Thymus (tissue), 14 donors: ENCODE measurements around the gene MOB1B. TPM values are rescaled to one million over a fixed set of nuclear protein-coding genes. Genes with fewer than 3 reads are reported as not detected.

Source experiments
- DNase-seq, 9 donors: peaks; one replicate each; pipeline ENCODE4 v3.0.0-alpha.2; 2013; ENCODE audit warnings: low spot score in 9 of 9, low read depth in 6 of 9, missing footprints in 1 of 9
- H3K27ac ChIP-seq, 2 donors: one replicate each; pipeline ENCODE4 v1.5.1; 2013; ENCODE audit warnings: control low read depth in 1 of 2, low read depth in 1 of 2, low read length in 1 of 2, mild to moderate bottlenecking in 1 of 2, moderate library complexity in 1 of 2
- H3K27me3 ChIP-seq, 2 donors: one replicate each; pipeline ENCODE4 v1.5.1; 2013; ENCODE audit warnings: low read length in 1 of 2; ENCODE audit not compliant: control insufficient read depth in 2 of 2, insufficient read depth in 1 of 2
- H3K36me3 ChIP-seq, 2 donors: one replicate each; pipeline ENCODE4 v1.5.1; 2013; ENCODE audit warnings: low read length in 1 of 2, mild to moderate bottlenecking in 1 of 2, moderate library complexity in 1 of 2; ENCODE audit not compliant: control insufficient read depth in 2 of 2, insufficient read depth in 2 of 2
- H3K4me1 ChIP-seq, 2 donors: one replicate each; pipeline ENCODE4 v1.5.1; 2013; ENCODE audit warnings: low read length in 2 of 2; ENCODE audit not compliant: control insufficient read depth in 2 of 2, insufficient read depth in 2 of 2
- H3K4me3 ChIP-seq, 2 donors: one replicate each; pipeline ENCODE4 v1.5.1; 2013; ENCODE audit warnings: low read length in 2 of 2, control low read depth in 1 of 2, mild to moderate bottlenecking in 1 of 2
- H3K9me3 ChIP-seq, 2 donors: one replicate each; pipeline ENCODE4 v1.5.1; 2013; ENCODE audit warnings: low read length in 1 of 2, mild to moderate bottlenecking in 1 of 2; ENCODE audit not compliant: control insufficient read depth in 2 of 2, insufficient read depth in 1 of 2
- WGBS: extraction: QIAGEN DNeasy Blood & Tissue Kit; methylation state at CpG from one replicate; pipeline ENCODE4 v1.1.7; 2013; 5-methylcytosine and 5-hydroxymethylcytosine counted together
- long read RNA-seq, 10 donors: transcript quantifications; one replicate each; lab custom pipeline, GENCODE V29; 2026
- polyA plus RNA-seq: library from polyadenylated mRNA; stranded (reverse); fragments of 200-250 nt; gene quantifications from one replicate; pipeline ENCODE4 v1.2.3, GENCODE V29; 2013
- total RNA-seq: library from RNA; stranded (reverse); fragments of 120-200 nt; gene quantifications from one replicate; pipeline ENCODE4 v1.2.4, GENCODE V29; 2013
- donor health status: healthy.

MOB1B gene
- 14.4 TPM for total RNA-seq
- polyA plus RNA-seq = 15.1 TPM
- long read RNA-seq, donor 1 = 0 reads
- long read RNA-seq, donor 2 = 0 reads
- long read RNA-seq, donor 3, full-length matches to known transcripts = 6 of 6 reads
- long read RNA-seq, donor 3, partial matches to known transcripts = 0 of 6 reads
- long read RNA-seq, donor 3, other reads (novel, unspliced or antisense) = 0 of 6 reads
- long read RNA-seq, donor 4, full-length matches to known transcripts = 5 of 5 reads
- long read RNA-seq, donor 4, partial matches to known transcripts = 0 of 5 reads
- long read RNA-seq, donor 4, other reads (novel, unspliced or antisense) = 0 of 5 reads
- long read RNA-seq, donor 5, full-length matches to known transcripts = 7 of 7 reads
- long read RNA-seq, donor 5, partial matches to known transcripts = 0 of 7 reads
- long read RNA-seq, donor 5, other reads (novel, unspliced or antisense) = 0 of 7 reads
- long read RNA-seq, donor 6, full-length matches to known transcripts = 4 of 4 reads
- long read RNA-seq, donor 6, partial matches to known transcripts = 0 of 4 reads
- long read RNA-seq, donor 6, other reads (novel, unspliced or antisense) = 0 of 4 reads
- long read RNA-seq, donor 7, full-length matches to known transcripts = 10 of 10 reads
- long read RNA-seq, donor 7, partial matches to known transcripts = 0 of 10 reads
- long read RNA-seq, donor 7, other reads (novel, unspliced or antisense) = 0 of 10 reads
- long read RNA-seq, donor 8, full-length matches to known transcripts = 2 of 2 reads
- long read RNA-seq, donor 8, partial matches to known transcripts = 0 of 2 reads
- long read RNA-seq, donor 8, other reads (novel, unspliced or antisense) = 0 of 2 reads
- long read RNA-seq, donor 9, full-length matches to known transcripts = 8 of 8 reads
- long read RNA-seq, donor 9, partial matches to known transcripts = 0 of 8 reads
- long read RNA-seq, donor 9, other reads (novel, unspliced or antisense) = 0 of 8 reads
- long read RNA-seq, donor 10, full-length matches to known transcripts = 7 of 14 reads
- long read RNA-seq, donor 10, partial matches to known transcripts = 7 of 14 reads
- long read RNA-seq, donor 10, other reads (novel, unspliced or antisense) = 0 of 14 reads

DNA sequence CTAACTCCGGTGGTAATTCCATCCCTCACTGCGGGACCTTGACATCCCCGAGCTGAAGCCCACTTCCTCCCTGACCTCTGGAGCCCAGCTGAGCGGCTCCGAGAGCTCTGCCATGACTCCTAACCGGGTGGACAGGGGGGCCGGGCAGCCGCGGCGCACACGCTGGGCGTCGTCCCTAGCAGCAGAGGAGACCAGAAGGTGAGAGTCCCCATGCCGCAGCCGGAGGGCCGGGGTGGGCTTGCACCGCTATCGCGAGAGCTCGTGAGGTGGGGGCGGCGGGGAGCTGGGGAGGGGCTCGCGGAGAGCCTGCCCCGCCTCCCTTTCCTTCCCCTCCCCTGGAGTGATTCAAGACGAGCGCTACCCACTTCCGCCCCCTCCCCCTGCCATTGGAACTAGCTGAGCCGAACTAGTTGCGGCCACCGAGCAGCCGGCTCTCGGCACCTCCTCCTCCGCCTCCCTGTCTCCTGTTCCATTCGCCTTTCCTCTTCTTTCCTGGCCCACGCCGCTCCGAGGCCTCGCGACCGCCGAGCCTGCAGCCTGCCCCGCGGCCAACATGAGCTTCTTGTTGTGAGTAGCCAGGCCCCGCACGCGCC lies at the start of gene MOB1B:
MOB1B (plus strand) TSS at position 386 of the 593 bp plus-strand sequence; CDS start at position 554, 168 bp downstream.
- peaks cover 7 to 18% of the 10 kb centered on the region in 2 donors for H3K36me3 ChIP-seq
- H3K4me1 ChIP-seq = peaks cover 19 to 27% of the 10 kb centered on the region in 2 donors
- under 1% methylated on average over 46 of the region's 47 CpGs for WGBS
- no peaks in the 10 kb centered on the region for H3K27me3 ChIP-seq
- peak; percentile 68 to 95 (median 85) for DNase-seq
- peak within 1 kb of the TSS; percentile 85 to 91 for H3K27ac ChIP-seq
- no peaks in the 10 kb centered on the region for H3K9me3 ChIP-seq
- peak within 1 kb of the TSS; percentile 69 to 76 for H3K4me3 ChIP-seq

DNA sequence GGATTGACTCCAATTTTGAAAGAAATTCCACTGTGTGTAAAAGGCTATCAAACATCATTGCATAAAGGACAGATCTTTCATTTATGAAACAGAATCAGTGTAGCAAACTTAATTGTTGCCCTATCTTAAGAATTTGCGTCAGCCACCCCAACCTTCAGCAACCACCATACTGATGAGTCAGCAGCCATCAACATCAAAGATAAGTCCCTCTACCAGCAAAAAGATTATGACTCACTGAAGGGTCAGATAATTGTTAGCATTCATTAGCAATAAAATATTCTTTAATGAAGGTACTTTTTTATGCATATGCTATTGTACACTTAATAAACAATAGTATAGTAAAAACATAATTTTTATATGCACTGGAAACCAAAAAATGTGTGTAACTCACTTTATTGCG lies 46.7 kb upstream of the MOB1B start:
- H3K4me1 ChIP-seq = no peaks in the 10 kb centered on the region
- DNase-seq = no peak
- no peak overlapping the region for H3K27ac ChIP-seq
- 98% methylated on average over 2 of the region's 2 CpGs for WGBS
- H3K4me3 ChIP-seq = no peak overlapping the region
- H3K27me3 ChIP-seq = no peaks in the 10 kb centered on the region
- no peaks in the 10 kb centered on the region for H3K9me3 ChIP-seq
- H3K36me3 ChIP-seq = no peaks in the 10 kb centered on the region

DNA sequence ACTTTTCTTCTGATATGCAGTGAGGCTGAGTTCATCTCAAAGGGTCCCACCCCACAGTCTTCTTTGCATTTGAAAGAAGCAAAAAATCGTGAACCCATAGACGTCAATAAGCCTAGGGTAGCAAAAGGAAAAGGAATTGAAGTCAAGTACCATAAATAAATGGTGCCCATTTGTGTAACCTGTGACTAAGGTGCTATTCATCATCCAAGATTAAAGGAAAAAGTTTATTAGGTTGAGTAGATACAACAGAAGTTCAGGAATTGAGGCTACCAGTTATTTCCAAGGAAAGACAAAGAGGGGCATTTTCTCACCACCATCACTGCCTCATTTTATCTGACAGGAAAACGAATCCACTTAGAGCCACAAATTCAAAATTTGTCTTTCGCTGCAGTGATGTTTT lies 43.7 kb upstream of the MOB1B start:
- Histone ChIP-seq H3K27ac (no peak overlapping the region), H3K4me1 (peaks cover 6 to 11% of the 10 kb centered on the region in 2 donors), H3K4me3 (no peak overlapping the region), H3K27me3 (no peaks in the 10 kb centered on the region), H3K9me3 (no peaks in the 10 kb centered on the region), H3K36me3 (no peaks in the 10 kb centered on the region)
- WGBS = 97% methylated on average over 4 of the region's 4 CpGs
- no peak for DNase-seq

DNA sequence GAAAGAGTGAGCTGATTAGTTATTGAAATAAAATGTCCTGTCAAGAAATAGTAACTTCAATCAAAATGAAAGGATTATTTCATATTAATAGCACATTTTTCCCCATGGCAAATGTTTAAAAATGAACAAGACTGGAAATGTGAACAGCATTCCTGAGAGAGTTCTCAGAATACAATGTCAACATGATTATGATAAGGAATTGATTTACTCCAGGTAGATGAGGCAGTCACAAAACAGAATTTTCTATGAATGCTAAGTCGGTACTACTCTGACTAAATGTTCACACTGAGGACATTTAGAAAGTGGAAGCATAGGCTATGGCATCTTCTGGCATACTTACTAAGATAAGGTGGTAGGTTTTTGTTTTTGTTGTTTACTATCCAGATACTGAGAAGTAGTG lies 43.1 kb upstream of the MOB1B start:
- no peak for DNase-seq
- H3K4me1 ChIP-seq = peaks cover 8 to 15% of the 10 kb centered on the region in 2 donors
- no peak overlapping the region for H3K27ac ChIP-seq
- no peak overlapping the region for H3K4me3 ChIP-seq
- no peaks in the 10 kb centered on the region for H3K9me3 ChIP-seq
- no peaks in the 10 kb centered on the region for H3K36me3 ChIP-seq
- no peaks in the 10 kb centered on the region for H3K27me3 ChIP-seq
- WGBS = 97% methylated on average over 1 of the region's 1 CpG

DNA sequence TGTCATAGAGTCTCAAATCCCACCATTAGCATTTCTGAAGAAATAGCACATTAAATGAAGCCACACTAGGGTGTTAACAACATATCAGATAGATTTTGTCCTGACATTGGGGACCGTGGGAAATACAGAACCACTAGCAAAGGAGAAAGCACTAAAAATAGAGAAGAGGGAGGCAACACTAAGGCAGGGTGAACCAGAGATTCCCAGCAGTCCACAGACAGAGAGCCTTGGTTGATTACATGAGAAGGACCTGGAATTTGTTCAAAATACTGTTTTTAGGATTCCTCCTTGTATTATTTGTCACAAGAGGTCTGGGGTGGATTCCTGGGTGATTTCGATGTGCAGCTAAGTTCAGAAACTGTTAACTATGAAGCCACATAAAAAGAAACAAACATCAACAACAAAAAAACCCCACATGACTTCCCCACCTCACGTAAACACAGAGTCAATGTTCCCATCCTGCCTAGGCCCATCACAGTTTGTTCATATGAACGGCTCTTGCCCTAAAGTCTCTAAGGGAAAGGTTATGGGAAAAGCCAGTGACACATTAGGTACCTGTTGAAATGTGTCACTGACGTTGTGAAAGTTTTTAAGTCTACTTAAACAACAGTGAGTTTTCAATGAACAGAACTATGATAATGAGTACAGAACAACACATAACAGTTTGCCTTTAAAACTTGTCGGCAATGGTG lies 38.9 kb upstream of the MOB1B start:
- H3K9me3 ChIP-seq = no peaks in the 10 kb centered on the region
- no peak overlapping the region for H3K4me3 ChIP-seq
- no peaks in the 10 kb centered on the region for H3K27me3 ChIP-seq
- peak overlapping the region; percentile 55 to 68 for H3K27ac ChIP-seq
- WGBS = 30% methylated on average over 6 of the region's 6 CpGs
- H3K36me3 ChIP-seq = no peaks in the 10 kb centered on the region
- H3K4me1 ChIP-seq = peaks cover 8 to 15% of the 10 kb centered on the region in 2 donors
- DNase-seq = peak; percentile 19 to 78 (median 41)

DNA sequence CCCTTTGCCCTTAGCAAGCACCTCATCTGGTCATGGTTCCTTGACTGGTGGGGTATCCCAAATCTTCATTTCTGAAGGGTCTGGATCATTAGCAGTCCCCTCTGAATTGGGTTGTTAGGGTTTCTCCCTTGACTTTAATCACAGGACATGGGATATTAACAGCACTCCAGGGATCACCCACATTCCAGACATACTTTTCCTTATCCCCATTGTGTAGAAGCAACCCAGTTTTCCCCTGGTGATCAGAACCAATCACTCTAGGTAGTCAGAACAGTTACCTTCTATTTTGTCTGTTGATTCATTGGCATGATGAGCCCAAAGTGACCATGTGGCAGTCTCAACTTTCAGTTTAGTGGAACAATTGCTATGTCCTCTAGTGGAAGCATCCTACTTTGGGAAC lies 33.4 kb upstream of the MOB1B start:
- Histone ChIP-seq H3K4me1 (peaks cover 0 to under 1% of the 10 kb centered on the region in 2 donors), H3K9me3 (no peaks in the 10 kb centered on the region), H3K27ac (no peak overlapping the region), H3K4me3 (no peak overlapping the region), H3K36me3 (no peaks in the 10 kb centered on the region), H3K27me3 (no peaks in the 10 kb centered on the region)
- no peak for DNase-seq

DNA sequence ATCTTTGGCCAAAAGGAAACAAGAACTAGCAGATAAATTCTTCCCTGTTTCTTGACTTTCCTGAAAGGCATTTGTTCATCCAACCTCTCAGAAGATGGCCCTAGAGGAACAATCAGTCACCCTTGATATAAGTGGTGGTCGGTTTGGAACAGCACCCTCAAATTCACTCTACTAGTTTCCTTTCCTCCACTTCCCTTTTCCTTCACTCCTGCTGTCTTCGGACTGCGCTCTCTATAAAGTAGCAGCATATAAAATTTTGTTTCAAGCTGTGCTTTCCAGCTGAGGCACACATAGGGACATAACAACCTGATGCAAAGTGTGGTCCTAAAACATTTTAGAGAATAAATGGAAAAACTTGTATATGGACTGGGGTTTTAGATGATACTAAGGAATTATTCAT lies 29.0 kb upstream of the MOB1B start:
- H3K27ac ChIP-seq = no peak overlapping the region
- no peak for DNase-seq
- H3K4me3 ChIP-seq = no peak overlapping the region
- WGBS = 93% methylated on average over 3 of the region's 3 CpGs
- H3K4me1 ChIP-seq = no peaks in the 10 kb centered on the region
- H3K36me3 ChIP-seq = no peaks in the 10 kb centered on the region
- H3K27me3 ChIP-seq = no peaks in the 10 kb centered on the region
- peaks cover 0 to 4% of the 10 kb centered on the region in 2 donors for H3K9me3 ChIP-seq

DNA sequence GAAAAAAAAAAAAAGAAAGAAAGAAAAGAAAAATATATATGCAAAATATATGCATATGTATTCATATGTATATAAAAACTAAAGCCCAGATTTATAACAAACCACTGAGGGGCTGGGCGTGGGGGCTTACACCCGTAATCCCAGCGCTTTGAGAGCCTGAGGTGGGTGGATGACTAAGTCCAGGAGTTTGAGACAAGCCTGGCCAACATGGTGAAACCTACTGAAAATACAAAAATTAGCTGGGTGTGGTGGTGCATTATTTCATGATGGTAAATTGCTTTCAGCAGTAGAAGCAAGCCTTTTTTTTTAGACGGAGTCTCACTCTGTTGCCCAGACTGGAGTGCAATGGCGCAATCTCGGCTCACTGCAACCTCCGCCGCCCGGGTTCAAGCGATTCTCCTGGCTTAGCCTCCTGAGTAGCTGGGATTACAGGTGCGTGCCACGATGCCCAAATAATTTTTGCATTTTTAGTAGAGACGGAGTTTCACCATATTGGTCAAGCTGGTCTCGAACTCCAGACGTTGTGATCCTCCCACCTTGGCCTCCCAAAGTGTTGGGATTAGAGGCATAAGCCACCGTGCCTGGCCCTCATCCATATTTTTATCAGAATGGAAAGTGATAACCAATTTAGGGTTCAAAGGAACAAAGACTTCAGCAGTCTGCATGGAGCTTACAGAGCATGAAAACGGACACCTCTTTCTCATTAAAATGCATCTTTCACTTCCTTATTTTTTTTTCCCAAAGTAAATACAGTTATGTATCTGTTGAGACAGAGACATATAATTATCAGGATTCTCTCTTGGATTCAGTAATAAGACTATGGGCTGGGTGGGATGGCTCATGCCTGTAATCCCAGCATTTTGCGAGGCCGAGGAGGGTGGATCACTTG lies 27.7 kb upstream of the MOB1B start:
- H3K4me3 ChIP-seq = no peak overlapping the region
- no peaks in the 10 kb centered on the region for H3K4me1 ChIP-seq
- H3K27me3 ChIP-seq = no peaks in the 10 kb centered on the region
- peaks cover 0 to 4% of the 10 kb centered on the region in 2 donors for H3K9me3 ChIP-seq
- 96% methylated on average over 19 of the region's 19 CpGs for WGBS
- no peak overlapping the region for H3K27ac ChIP-seq
- H3K36me3 ChIP-seq = no peaks in the 10 kb centered on the region
- no peak for DNase-seq
